DND-41 (cell line): Measurements from ENCODE around the gene CREBBP.

Experiments used
- ATAC-seq: fragments of 200-7000 bp; cut with Tn5 transposase; 3 replicates; pipeline ENCODE4 v1.9.1; 2021; ENCODE audit warnings: low read depth; ENCODE audit not compliant: insufficient read depth
- DNase-seq: peaks from one replicate; pipeline ENCODE4 v3.0.0-alpha.2; 2020
- H2AFZ ChIP-seq: 2 replicates; pipeline ENCODE4 v1.6.0; 2012; ENCODE audit warnings: low read depth, low read length
- H3K27ac ChIP-seq: 2 replicates; pipeline ENCODE4 v1.5.1; 2012; ENCODE audit warnings: low read length, inconsistent platforms
- H3K27me3 ChIP-seq: fragments of 200-600 bp; sonication (generic); 2 replicates; pipeline ENCODE4 v1.6.0; 2012; ENCODE audit warnings: low read length, mild to moderate bottlenecking, inconsistent platforms; ENCODE audit not compliant: insufficient read depth, poor library complexity
- H3K36me3 ChIP-seq: 2 replicates; pipeline ENCODE4 v1.5.1; 2012; ENCODE audit warnings: low read length, inconsistent platforms; ENCODE audit not compliant: insufficient read depth
- H3K4me1 ChIP-seq: 2 replicates; pipeline ENCODE4 v1.5.1; 2012; ENCODE audit warnings: mild to moderate bottlenecking, low read length; ENCODE audit not compliant: insufficient read depth
- H3K4me2 ChIP-seq: 2 replicates; pipeline ENCODE4 v1.6.0; 2012; ENCODE audit warnings: mild to moderate bottlenecking, moderate library complexity, low read length, inconsistent platforms; ENCODE audit not compliant: insufficient read depth
- H3K4me3 ChIP-seq, 2 experiments: fragments of 200-600 bp in 1 of 2; shearing (Covaris generic) in 1 of 2; 2 replicates each; pipeline ENCODE4 v1.5.1; 2012 to 2016; ENCODE audit warnings: inconsistent platforms in 2 of 2, low read length in 2 of 2, mild to moderate bottlenecking in 2 of 2, low read depth in 1 of 2, moderate library complexity in 1 of 2
- H3K79me2 ChIP-seq: 2 replicates; pipeline ENCODE4 v1.6.0; 2012; ENCODE audit warnings: low read length, inconsistent platforms; ENCODE audit not compliant: insufficient read depth
- H3K9ac ChIP-seq: 2 replicates; pipeline ENCODE4 v1.6.0; 2012; ENCODE audit warnings: low read depth, mild to moderate bottlenecking, inconsistent platforms, low read length, moderate library complexity
- H3K9me3 ChIP-seq: 2 replicates; pipeline ENCODE4 v1.5.1; 2012; ENCODE audit warnings: low read length, moderate library complexity, mild to moderate bottlenecking, inconsistent platforms; ENCODE audit not compliant: insufficient read depth, severe bottlenecking
- H4K20me1 ChIP-seq: 2 replicates; pipeline ENCODE4 v1.6.0; 2012; ENCODE audit warnings: low read length; ENCODE audit not compliant: insufficient read depth
- EZH2 ChIP-seq: IDR thresholded peaks from 3 replicates; pipeline ENCODE4 v1.6.1; 2012; ENCODE audit warnings: borderline replicate concordance, low read depth, mild to moderate bottlenecking, moderate library complexity, low read length, inconsistent platforms; ENCODE audit not compliant: severe bottlenecking
- TF ChIP-seq, protein P1 (sequence below): IDR thresholded peaks from 2 replicates; pipeline ENCODE4 v1.5.1; 2012; ENCODE audit warnings: borderline replicate concordance, low read length, moderate library complexity, mild to moderate bottlenecking; ENCODE audit not compliant: poor library complexity, severe bottlenecking; ENCODE audit errors: extremely low read depth

Gene CREBBP

DNA sequence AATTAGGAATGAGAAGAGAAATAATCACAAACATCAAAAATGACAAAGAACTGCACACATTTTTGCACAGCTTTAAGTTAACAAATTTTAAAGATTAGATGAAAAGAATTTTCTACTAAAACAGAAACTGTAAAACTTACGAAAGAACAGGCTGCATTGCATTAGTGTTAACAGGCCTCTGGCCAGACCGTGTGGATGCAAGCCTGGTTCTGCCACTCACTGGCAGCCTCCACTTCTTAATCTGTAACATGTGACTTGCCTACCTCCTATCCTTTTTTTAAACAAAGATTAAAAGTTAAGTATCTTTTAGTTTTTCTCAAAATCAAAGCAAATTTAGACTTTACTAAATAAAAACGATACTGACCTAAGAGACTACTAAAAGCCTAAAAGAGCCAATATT, 37.5 kb downstream of the CREBBP start:
- DNase-seq = no peak
- Histone ChIP-seq H3K9me3 (no peaks in the 10 kb centered on the region), H3K27ac (no peak overlapping the region), H4K20me1 (peaks cover 66% of the 10 kb centered on the region; the same call in 1 of the 2 replicates), H3K36me3 (peaks cover 12% of the 10 kb centered on the region), H3K4me3 (no peak overlapping the region), H2AFZ (no peak overlapping the region), H3K9ac (no peak overlapping the region), H3K4me1 (no peaks in the 10 kb centered on the region), H3K27me3 (no peaks in the 10 kb centered on the region), H3K4me2 (no peak overlapping the region), H3K79me2 (peaks cover 93% of the 10 kb centered on the region)
- ATAC-seq = no peak
- no peak for TF ChIP-seq EZH2
- TF ChIP-seq, protein P1, sequence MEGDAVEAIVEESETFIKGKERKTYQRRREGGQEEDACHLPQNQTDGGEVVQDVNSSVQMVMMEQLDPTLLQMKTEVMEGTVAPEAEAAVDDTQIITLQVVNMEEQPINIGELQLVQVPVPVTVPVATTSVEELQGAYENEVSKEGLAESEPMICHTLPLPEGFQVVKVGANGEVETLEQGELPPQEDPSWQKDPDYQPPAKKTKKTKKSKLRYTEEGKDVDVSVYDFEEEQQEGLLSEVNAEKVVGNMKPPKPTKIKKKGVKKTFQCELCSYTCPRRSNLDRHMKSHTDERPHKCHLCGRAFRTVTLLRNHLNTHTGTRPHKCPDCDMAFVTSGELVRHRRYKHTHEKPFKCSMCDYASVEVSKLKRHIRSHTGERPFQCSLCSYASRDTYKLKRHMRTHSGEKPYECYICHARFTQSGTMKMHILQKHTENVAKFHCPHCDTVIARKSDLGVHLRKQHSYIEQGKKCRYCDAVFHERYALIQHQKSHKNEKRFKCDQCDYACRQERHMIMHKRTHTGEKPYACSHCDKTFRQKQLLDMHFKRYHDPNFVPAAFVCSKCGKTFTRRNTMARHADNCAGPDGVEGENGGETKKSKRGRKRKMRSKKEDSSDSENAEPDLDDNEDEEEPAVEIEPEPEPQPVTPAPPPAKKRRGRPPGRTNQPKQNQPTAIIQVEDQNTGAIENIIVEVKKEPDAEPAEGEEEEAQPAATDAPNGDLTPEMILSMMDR = no peak

DNA sequence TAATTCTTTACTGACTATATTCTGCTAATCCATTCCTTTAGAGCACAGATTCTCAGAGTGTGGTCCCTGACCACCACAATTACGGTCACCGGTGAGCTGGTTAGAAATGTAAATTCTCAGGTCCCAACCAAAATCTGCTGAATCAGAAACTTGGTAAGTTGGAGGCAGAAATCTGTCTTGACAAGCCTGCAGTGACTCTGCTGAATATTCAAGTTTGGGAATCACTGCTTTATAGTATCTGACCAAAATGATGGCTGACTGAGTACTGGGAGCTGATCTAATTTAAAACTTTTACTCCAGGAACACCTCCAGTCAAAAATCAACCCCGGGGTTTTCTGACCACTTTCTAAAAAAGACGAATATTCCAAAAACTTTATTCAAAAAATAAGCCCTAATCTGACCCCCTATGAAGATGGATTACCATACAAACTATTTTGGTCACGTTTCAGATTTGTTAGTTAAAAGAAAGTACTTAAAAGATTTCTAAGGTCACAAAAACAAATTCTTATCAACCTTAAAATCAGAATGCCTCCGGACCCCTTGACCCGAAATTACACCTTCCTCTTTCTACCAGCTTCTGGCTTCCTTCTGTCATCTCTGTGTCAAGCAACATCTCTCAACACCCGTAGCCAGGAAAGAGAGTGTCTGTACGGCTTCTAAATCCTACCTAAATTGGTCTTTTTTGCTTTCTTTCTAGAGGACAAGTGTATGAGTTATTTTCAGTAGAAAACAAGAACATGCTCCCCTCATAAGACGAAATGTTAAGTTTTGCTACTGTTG, 38.6 kb downstream of the CREBBP start:
- Histone ChIP-seq H3K27me3 (no peaks in the 10 kb centered on the region), H2AFZ (no peak overlapping the region), H4K20me1 (peaks cover 63% of the 10 kb centered on the region; the same call in 1 of the 2 replicates), H3K9me3 (no peaks in the 10 kb centered on the region), H3K4me2 (no peak overlapping the region), H3K27ac (no peak overlapping the region), H3K9ac (no peak overlapping the region), H3K4me3 (no peak overlapping the region), H3K79me2 (peaks cover 91% of the 10 kb centered on the region), H3K36me3 (peaks cover 11% of the 10 kb centered on the region; the same call in 1 of the 2 replicates), H3K4me1 (no peaks in the 10 kb centered on the region)
- TF ChIP-seq, protein P1 = no peak
- no peak for TF ChIP-seq EZH2
- DNase-seq (no peak), ATAC-seq (no peak)

DNA sequence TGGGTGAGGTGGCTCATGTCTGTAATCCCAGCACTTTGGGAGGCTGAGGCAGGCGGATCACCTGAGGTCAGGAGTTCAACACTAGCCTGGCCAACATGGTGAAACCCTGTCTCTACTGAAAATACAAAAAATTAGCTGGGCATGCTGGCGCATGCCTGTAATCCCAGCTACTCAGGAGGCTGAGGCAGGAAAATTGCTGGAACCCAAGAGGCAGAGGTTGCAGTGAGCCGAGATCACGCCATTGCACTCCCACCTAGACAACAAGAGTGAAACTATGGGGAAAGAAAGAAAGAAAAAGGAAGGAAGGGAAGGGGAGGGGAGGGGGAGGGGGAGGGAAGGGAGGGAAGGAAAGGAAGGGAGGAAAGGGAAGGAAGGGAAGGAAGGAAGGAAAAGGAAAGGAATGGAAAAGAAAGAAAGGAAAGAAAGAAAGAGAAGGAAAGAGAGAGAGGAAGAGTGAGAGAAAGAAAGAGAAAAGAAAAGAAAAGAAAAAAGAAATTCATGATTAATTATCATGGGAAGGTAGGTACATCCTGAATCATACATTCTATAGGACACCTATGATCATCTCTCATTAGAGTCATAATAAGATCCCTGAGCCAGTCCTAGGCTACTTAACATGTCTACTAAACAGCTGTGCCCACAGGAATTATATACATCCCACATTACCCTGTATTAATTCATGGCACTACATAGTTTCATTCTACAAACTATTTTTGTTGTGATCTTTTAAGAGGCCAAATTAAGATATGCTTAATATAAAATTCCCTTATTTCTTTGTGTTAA, 40.9 kb downstream of the CREBBP start:
- Histone ChIP-seq H3K4me2 (no peak overlapping the region), H3K9me3 (no peaks in the 10 kb centered on the region), H3K27ac (no peak overlapping the region), H3K79me2 (peaks cover 88% of the 10 kb centered on the region), H3K4me3 (no peak overlapping the region), H3K27me3 (no peaks in the 10 kb centered on the region), H4K20me1 (peaks cover 54% of the 10 kb centered on the region; the same call in 1 of the 2 replicates), H3K9ac (no peak overlapping the region), H3K4me1 (no peaks in the 10 kb centered on the region), H2AFZ (no peak overlapping the region), H3K36me3 (peaks cover 15% of the 10 kb centered on the region; the same call in 1 of the 2 replicates)
- TF ChIP-seq EZH2 = no peak
- TF ChIP-seq, protein P1 = no peak
- DNase-seq = no peak
- ATAC-seq = no peak
